GM12873 (cell line): Measurements from ENCODE around the gene PTPRN2.

ENCODE experiments used
- CTCF ChIP-seq: IDR thresholded peaks from 2 replicates; pipeline ENCODE4 v1.5.1; 2012; ENCODE audit warnings: low read depth, mild to moderate bottlenecking, moderate library complexity, low read length, control low read depth; ENCODE audit not compliant: insufficient read depth; ENCODE audit errors: missing control alignments

Gene PTPRN2

GRCh38 chr7:157523766-157524421 lies 1063.7 kb downstream of the PTPRN2 start:
- TF ChIP-seq CTCF = no peak

- TF ChIP-seq CTCF = no peak
Measured at GRCh38 chr7:157523371-157523765, 1064.3 kb downstream of the PTPRN2 start.

GRCh38 chr7:157522954-157523353 lies 1064.7 kb downstream of the PTPRN2 start:
- TF ChIP-seq CTCF = no peak

DNA sequence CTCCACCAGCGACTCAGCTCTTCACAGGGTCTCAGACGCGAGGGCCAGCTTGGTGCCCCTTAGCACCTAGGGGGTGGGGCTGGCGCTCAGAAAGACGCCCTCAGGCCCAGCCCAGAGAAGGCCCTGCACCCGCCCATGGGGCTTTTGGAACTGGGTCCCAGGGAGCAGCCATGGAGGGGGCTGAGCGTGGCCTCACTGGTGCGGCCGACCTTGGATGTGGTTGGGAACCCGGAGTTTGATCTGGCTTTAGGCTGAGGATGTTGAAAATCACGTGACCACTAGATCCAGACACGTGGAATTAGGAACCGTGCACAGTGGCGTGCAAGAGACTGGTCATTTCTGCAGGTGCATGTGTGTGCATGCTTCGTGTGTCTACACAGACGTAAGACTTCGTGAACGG lies 1065.4 kb downstream of the PTPRN2 start:
- no peak for TF ChIP-seq CTCF

DNA sequence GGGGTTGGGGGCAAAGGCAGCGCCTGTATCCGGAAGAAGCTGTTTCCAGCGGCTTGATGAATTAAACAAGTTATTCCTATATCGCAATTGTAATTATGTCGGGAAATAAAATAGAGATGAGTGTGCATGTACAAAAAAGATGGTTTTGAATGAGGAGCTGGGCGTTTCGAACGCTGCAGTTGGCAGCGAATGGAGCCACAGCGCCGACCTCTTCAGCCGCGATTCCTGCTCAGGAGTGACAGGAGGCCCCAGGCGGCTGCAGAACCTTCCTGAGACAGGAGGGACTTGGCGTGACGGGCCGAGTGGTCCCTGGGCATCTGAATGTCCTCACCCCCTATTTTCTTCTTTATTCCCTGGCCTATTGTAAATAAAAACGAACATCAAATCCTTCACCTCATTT lies 1065.9 kb downstream of the PTPRN2 start:
- no peak for TF ChIP-seq CTCF

GRCh38 chr7:157521061-157521731 lies 1066.4 kb downstream of the PTPRN2 start:
- TF ChIP-seq CTCF = no peak

DNA sequence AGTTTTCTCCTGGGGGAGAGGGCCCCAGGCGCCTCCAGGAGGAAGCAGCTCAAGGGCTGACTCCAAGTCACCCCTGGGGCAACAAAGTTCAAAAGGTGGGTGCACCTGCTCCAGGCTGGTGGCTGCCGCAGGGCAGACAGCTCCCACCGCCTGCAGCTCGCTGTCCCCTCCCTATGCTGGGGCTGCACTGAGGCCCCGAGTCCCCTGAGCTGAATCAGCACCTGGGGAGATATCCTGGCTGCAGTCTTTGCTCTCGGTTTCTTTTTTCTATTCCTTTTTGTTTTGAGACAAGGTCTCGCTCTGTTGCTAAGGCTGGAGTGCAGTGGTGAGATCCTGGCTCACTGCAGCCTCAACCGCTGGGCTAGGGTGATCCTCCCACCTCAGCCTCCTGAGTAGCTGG lies 1067.4 kb downstream of the PTPRN2 start:
- no peak for TF ChIP-seq CTCF
